Left forelimb (tissue), 1 donor: Measurements from ENCODE around the gene AR.

Experiments
- DNase-seq: peaks from one replicate; pipeline ENCODE4 v3.0.0-alpha.2; 2018; ENCODE audit warnings: low spot score

AR gene

GRCh38 chrX:67724359-67725110, 180.7 kb downstream of the AR start:
- DNase-seq, result no peak

- no peak for DNase-seq
Observed at GRCh38 chrX:67725471-67725870, 181.7 kb downstream of the AR start.

GRCh38 chrX:67726018-67726417, 182.2 kb downstream of the AR start:
- DNase-seq, result no peak

GRCh38 chrX:67727576-67727975, 183.8 kb downstream of the AR start:
- no peak for DNase-seq

GRCh38 chrX:67730296-67730695, 186.5 kb downstream of the AR start:
- DNase-seq, result no peak

GRCh38 chrX:67731061-67731460, 187.2 kb downstream of the AR start:
- no peak for DNase-seq

GRCh38 chrX:67732864-67733263, 189.0 kb downstream of the AR start:
- DNase-seq, result no peak

- DNase-seq, result no peak
Observed at GRCh38 chrX:67734111-67734753, 190.4 kb downstream of the AR start.

GRCh38 chrX:67749536-67749935, 205.7 kb downstream of the AR start:
- no peak for DNase-seq

GRCh38 chrX:67750694-67751093, 206.9 kb downstream of the AR start:
- no peak for DNase-seq

GRCh38 chrX:67759018-67759417, 215.2 kb downstream of the AR start:
- no peak for DNase-seq

- DNase-seq, result no peak
Observed at GRCh38 chrX:67777148-67777547, 233.3 kb downstream of the AR start.

- no peak for DNase-seq
Observed at GRCh38 chrX:67779099-67779498, 235.3 kb downstream of the AR start.
